Omental fat pad (tissue), 4 donors: ENCODE results near the gene PLEKHG3. TPM values are rescaled to one million over a fixed set of nuclear protein-coding genes. Genes with fewer than 3 reads are reported as not detected.
A peak's percentile ranks its signal among the peaks of the same experiment; 100 is the strongest.

ENCODE experiments used
- ATAC-seq: fragments of 150-250 bp; one replicate; pipeline ENCODE4 v1.9.1; 2016; ENCODE audit warnings: mild to moderate bottlenecking, moderate library complexity; ENCODE audit not compliant: low FRiP score
- DNase-seq: peaks from one replicate; pipeline ENCODE4 v3.0.0-alpha.2; 2019; ENCODE audit warnings: low spot score
- CTCF ChIP-seq, 3 donors: fragments of 450-650 bp; IDR thresholded peaks; one replicate each; pipeline ENCODE4 v1.5.1; 2016 to 2017; ENCODE audit warnings: antibody characterized with exemption in 3 of 3, mild to moderate bottlenecking in 3 of 3, moderate library complexity in 2 of 3
- total RNA-seq, 4 donors: library from RNA; depleted of rRNA; stranded (reverse); fragments of >200 nt; gene quantifications; one replicate each; pipeline ENCODE4 v1.1.0, GENCODE V29; 2016

PLEKHG3 gene
- total RNA-seq, 4 donors from 2014 or later, result 29.6 to 45.9 (median 37.5) TPM

GRCh38 chr14:64680714-64681065, 23.5 kb upstream of the PLEKHG3 start:
- no peak for TF ChIP-seq CTCF (IDR thresholded peaks at IDR 0.05)
- DNase-seq, result no peak
- no peak for ATAC-seq

- TF ChIP-seq CTCF (IDR thresholded peaks at IDR 0.05), result no peak
- ATAC-seq, result peak; percentile 85
- no peak for DNase-seq
Measured at GRCh38 chr14:64681796-64682710, 22.2 kb upstream of the PLEKHG3 start.

- no peak for TF ChIP-seq CTCF (IDR thresholded peaks at IDR 0.05)
- ATAC-seq, result no peak
- no peak for DNase-seq
Measured at GRCh38 chr14:64682843-64683242, 21.4 kb upstream of the PLEKHG3 start.

- no peak for DNase-seq
- TF ChIP-seq CTCF (IDR thresholded peaks at IDR 0.05), result no peak
- no peak for ATAC-seq
Measured at GRCh38 chr14:64683264-64683663, 21.0 kb upstream of the PLEKHG3 start.

- DNase-seq, result no peak
- TF ChIP-seq CTCF (IDR thresholded peaks at IDR 0.05), result no peak
- no peak for ATAC-seq
Measured at GRCh38 chr14:64684091-64684490, 20.1 kb upstream of the PLEKHG3 start.

GRCh38 chr14:64685371-64686281, 18.6 kb upstream of the PLEKHG3 start:
- DNase-seq (no peak), ATAC-seq (no peak)
- no peak for TF ChIP-seq CTCF (IDR thresholded peaks at IDR 0.05)
